Panc1 (cell line): ENCODE measurements around the gene NDUFAF2. TPM values are rescaled to one million over a fixed set of nuclear protein-coding genes. Genes with fewer than 3 reads are reported as not detected.

ENCODE experiments used
- ATAC-seq: fragments of 200-7000 bp; cut with Tn5 transposase; 2 replicates; pipeline ENCODE4 v1.9.1; 2020; ENCODE audit warnings: mild to moderate bottlenecking, moderate library complexity
- BruUV-seq: library from RNA; stranded (reverse); fragments of 400-500 nt; replicated peaks from 2 replicates; lab custom pipeline; 2021; lab: Mats Ljungman, UMichigan
- CTCF ChIA-PET: fragments of 300-600 bp; sonication (Branson Sonifier 250); formaldehyde crosslinking; loops from one replicate; lab custom pipeline; 2022; ENCODE audit warnings: antibody characterized with exemption; lab: Charles Lee
- POLR2A ChIA-PET: fragments of 300-600 bp; sonication (Branson Sonifier 250); formaldehyde crosslinking; loops from one replicate; lab custom pipeline; 2022; ENCODE audit warnings: antibody characterized with exemption; lab: Charles Lee
- DNase-seq: peaks from one replicate; pipeline ENCODE4 v3.0.0-alpha.2; 2010; ENCODE audit warnings: low read depth, low spot score
- H3K27ac ChIP-seq: 2 replicates; pipeline ENCODE4 v1.5.1; 2011; ENCODE audit warnings: mild to moderate bottlenecking, low read length, inconsistent platforms
- H3K27me3 ChIP-seq: fragments of 200-500 bp; sonication (Bioruptor generic); 2 replicates; pipeline ENCODE4 v1.6.0; 2014; ENCODE audit warnings: low read length, inconsistent platforms; ENCODE audit not compliant: control insufficient read depth, insufficient read depth
- H3K36me3 ChIP-seq: fragments of 200-500 bp; sonication (Bioruptor generic); 2 replicates; pipeline ENCODE4 v1.5.1; 2014; ENCODE audit warnings: inconsistent platforms, mild to moderate bottlenecking, low read length, moderate library complexity; ENCODE audit not compliant: control insufficient read depth, insufficient read depth
- H3K4me1 ChIP-seq: 2 replicates; pipeline ENCODE4 v1.5.1; 2011; ENCODE audit warnings: inconsistent platforms, mild to moderate bottlenecking, low read length, moderate library complexity; ENCODE audit not compliant: control insufficient read depth, insufficient read depth
- H3K4me3 ChIP-seq, 2 experiments: 2 replicates each; pipeline ENCODE4 v1.5.1; 2011 to 2012; ENCODE audit warnings: low read depth in 2 of 2, low read length in 2 of 2, mild to moderate bottlenecking in 2 of 2, inconsistent platforms in 1 of 2, moderate library complexity in 1 of 2
- H3K9me3 ChIP-seq: fragments of 200-500 bp; sonication (Bioruptor generic); 2 replicates; pipeline ENCODE4 v1.5.1; 2014; ENCODE audit warnings: low read depth, mild to moderate bottlenecking, inconsistent platforms, low read length, moderate library complexity; ENCODE audit not compliant: control insufficient read depth, insufficient read depth
- CTCF ChIP-seq: fragments of 450-650 bp; IDR thresholded peaks from 2 replicates; pipeline ENCODE4 v1.5.1; 2017; ENCODE audit warnings: mild to moderate bottlenecking
- POLR2AphosphoS5 ChIP-seq: IDR thresholded peaks from 2 replicates; pipeline ENCODE4 v1.6.1; 2012; ENCODE audit warnings: mild to moderate bottlenecking, low read depth, low read length, moderate library complexity
- REST ChIP-seq, 2 experiments: IDR thresholded peaks; 2 replicates each; pipeline ENCODE4 v1.6.1; 2011 to 2012; ENCODE audit warnings: low read depth in 2 of 2, control low read depth in 1 of 2, low read length in 1 of 2, mild to moderate bottlenecking in 1 of 2, moderate library complexity in 1 of 2; ENCODE audit not compliant: insufficient read depth in 1 of 2
- SIN3A ChIP-seq: IDR thresholded peaks from 2 replicates; pipeline ENCODE4 v1.6.1; 2012; ENCODE audit warnings: low read depth, mild to moderate bottlenecking, low read length, moderate library complexity, borderline replicate concordance; ENCODE audit not compliant: insufficient read depth
- TCF7L2 ChIP-seq: IDR thresholded peaks from 2 replicates; pipeline ENCODE4 v1.6.1; 2011; ENCODE audit warnings: mild to moderate bottlenecking, low read depth, low read length, inconsistent platforms
- in situ Hi-C: cut with HindIII; loops from 2 replicates; pipeline ENCODE4 v1.10.0; 2016; ENCODE audit warnings: low sequenced_read_pairs, low pct_unique_long_range_greater_than_20kb
- intact Hi-C: fragments of 100-400 bp; cut with micrococcal nuclease; formaldehyde crosslinking; loops from one replicate; pipeline ENCODE4 v1.10.0; 2022; ENCODE audit not compliant: unreplicated experiment
- total RNA-seq: library from RNA; stranded (reverse); gene quantifications from one replicate; pipeline ENCODE4 v1.2.1, GENCODE V29; 2021; ENCODE audit not compliant: unreplicated experiment

NDUFAF2 gene
- total RNA-seq, 1 experiment from 2014 or later, result 41.6 TPM

GRCh38 chr5:61202213-61202612 lies 257.2 kb downstream of the NDUFAF2 start:
- Histone ChIP-seq H3K27me3 (no peaks in the 10 kb centered on the region), H3K9me3 (no peaks in the 10 kb centered on the region), H3K27ac (no peak overlapping the region), H3K36me3 (no peaks in the 10 kb centered on the region), H3K4me1 (no peaks in the 10 kb centered on the region), H3K4me3 (no peak overlapping the region)
- DNase-seq (no peak), ATAC-seq (no peak)
- in situ Hi-C loops (no loop called here), intact Hi-C loops (no loop called here)
- CTCF ChIA-PET, result no interaction called here
- POLR2A ChIA-PET, result no interaction called here
- BruUV-seq, result no TSS peak
- TF ChIP-seq REST (IDR thresholded peaks at IDR 0.05; ENCODE audit: insufficient read depth in 1 of 2, low read depth in 2 of 2, low read length in 1 of 2), result no peak
- no peak for TF ChIP-seq POLR2AphosphoS5
- TF ChIP-seq SIN3A, result no peak
- TF ChIP-seq CTCF, result no peak
- no peak for TF ChIP-seq TCF7L2

Other genes starting within 250 kb of the NDUFAF2 start
- gene DEPDC1B, start 245.0 kb upstream of the NDUFAF2 start, total RNA-seq, result 22.2 TPM
- 2.9 TPM for gene ELOVL7, start 100.9 kb upstream of the NDUFAF2 start, total RNA-seq
- gene ERCC8, start 135 bp upstream of the NDUFAF2 start, total RNA-seq, result 14.4 TPM
- gene SMIM15, start 217.3 kb downstream of the NDUFAF2 start, total RNA-seq, result 77.5 TPM